ENCODE data around the gene SLC9A3.

SLC9A3 gene

DNA sequence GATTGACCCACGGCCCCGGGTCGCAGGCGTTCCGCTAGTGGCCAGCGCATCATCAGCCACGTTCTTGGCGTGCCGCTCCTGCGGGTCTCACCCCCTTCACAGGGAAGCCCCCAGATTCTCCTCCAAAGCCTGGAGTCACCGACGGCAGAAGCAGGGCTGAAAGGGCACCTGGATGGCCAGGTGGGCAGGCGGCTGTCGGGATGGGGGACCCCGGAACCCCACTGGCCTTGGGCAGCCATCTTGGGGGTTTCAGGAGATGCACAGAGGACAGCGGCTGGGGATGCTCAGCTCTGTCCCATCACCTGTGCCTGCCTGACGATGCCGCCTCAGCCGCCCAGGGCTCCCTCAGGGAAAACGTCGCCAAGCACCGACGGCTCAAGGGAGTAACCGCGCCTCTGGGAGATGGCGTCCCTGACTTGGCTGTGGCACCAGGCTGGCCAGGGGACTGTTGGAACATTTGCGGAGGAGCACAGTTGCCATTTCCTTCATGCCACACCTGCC is 14.1 kb upstream of the SLC9A3 start:
- DNase-seq = no peak

DNA sequence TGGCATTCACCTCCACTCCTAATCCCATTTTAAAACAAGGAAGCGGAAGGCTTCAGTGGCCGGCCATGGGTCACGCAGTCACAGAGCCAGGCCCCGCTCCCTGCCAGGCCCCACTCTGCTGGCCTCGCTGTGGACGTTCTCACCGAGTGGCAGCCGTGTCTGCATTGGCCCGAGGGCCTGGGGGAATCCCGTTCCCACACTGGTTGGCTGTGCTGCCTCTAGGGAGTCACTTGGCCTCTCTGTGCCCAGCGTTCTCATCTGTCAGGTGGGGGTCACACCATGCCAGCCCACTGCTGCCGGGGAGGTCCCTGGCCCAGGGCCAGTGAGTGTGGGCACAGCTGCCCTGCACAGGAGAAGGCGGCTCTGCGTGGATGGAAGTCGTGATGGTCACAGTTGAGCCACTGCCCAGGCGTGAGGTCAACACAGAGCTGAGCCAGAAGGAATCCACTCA is 13.4 kb upstream of the SLC9A3 start:
- DNase-seq = no peak

DNA sequence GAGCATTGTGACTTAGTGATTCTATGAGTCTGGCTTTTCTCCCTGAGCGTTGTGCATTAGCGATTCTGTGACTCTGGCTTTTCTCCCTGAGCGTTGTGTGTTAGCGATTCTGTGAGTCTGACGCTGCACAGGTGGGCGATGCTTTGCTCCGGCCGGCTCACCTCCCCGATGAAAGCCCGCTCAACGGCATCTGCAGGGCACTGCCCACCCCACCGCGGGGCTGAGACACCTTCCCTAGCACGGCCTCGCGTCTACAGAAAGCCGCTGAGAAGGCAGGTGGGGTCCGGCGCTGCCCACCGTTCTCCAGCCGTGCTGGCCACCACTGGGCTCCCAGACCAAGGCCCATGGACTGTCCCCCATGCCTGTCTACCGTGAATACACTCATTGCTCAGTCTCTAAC is 12.8 kb upstream of the SLC9A3 start:
- no peak for DNase-seq

DNA sequence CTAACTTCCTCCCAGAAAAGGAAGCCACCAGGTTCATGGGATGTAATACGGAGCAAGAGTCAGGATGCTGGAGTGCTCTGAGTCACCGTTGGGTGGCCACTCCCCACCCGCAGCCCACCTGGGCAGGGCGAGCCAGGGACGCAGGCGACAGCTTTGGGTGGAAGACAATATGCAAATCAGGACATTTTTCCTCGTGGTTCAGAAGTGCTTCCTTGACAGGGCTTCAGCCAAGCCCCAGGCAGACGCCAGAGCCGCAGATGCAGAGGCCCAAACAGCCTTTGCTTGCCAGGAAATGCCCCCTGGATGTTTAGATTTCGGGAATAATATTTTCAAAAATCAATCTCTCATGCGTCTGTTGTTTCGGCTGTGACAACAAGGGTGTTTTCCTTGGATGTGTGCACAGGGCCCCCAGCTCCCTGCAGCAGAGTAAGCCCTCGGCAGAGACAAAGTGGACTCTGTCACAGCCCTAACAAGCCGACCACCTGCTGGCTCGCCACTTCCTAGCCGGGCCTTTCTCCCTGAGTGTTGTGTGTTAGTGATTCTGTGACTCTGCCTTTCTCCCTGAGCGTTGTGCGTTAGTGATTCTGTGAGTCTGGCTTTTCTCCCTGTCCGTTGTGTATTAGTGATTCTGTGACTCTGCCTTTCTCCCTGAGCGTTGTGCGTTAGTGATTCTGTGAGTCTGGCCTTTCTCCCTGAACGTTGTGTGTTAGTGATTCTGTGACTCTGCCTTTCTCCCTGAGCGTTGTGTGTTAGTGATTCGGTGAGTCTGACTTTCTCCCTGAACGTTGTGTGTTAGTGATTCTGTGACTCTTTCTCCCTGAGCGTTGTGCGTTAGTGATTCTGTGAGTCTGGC is 11.8 kb upstream of the SLC9A3 start:
- DNase-seq = no peak

DNA sequence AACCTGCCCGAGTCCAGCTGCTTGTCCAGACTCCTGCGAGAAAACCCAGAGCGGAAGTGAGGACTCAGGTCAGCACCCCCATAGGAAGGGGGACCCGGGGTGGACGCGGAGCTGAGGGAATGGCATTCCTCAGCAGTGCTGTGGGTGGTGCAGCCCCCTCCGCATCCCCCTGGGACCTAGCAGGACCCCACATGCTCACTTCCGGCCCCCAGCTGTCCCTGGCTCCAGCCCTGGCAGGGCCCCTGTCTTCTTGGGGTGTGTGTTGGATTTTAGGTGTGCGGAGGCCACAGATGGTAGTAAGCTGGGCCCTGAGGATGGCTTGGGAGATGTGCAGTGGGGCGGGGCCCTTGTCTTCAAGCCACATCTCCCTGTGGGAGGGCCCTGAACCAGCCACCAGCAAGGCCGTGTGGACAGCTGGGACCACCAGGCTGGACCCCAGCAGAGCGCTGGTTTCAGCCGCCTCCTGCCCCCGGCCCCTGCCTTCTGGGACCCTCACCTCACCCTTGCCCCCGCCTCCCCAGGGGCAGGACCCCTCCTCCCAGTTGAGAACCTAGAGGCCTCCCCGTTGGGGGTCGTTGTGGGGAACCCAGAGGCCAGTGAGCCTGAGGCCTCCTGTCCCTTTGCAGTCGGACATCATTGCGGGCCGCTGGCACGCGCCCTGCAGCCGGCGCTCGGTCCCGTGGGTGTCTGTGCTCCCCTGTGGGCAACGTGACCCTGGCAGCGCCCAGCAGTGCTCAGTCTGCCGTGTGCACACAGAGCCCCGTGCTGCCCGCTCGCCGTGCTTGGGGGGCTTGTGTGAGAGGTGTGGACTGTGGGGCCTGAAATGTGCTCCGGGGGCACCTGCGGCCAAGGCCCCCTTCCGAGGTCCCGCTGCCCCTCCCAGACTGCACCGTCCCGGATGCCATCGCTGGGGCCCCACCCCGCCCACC is 10.8 kb upstream of the SLC9A3 start:
- DNase-seq = no peak

GRCh38 chr5:533955-534742 is 9.9 kb upstream of the SLC9A3 start:
- DNase-seq = no peak

GRCh38 chr5:533243-533954 is 9.2 kb upstream of the SLC9A3 start:
- no peak for DNase-seq

GRCh38 chr5:532521-533242 is 8.4 kb upstream of the SLC9A3 start:
- DNase-seq = no peak

GRCh38 chr5:531749-532315 is 7.6 kb upstream of the SLC9A3 start:
- DNase-seq = no peak

DNA sequence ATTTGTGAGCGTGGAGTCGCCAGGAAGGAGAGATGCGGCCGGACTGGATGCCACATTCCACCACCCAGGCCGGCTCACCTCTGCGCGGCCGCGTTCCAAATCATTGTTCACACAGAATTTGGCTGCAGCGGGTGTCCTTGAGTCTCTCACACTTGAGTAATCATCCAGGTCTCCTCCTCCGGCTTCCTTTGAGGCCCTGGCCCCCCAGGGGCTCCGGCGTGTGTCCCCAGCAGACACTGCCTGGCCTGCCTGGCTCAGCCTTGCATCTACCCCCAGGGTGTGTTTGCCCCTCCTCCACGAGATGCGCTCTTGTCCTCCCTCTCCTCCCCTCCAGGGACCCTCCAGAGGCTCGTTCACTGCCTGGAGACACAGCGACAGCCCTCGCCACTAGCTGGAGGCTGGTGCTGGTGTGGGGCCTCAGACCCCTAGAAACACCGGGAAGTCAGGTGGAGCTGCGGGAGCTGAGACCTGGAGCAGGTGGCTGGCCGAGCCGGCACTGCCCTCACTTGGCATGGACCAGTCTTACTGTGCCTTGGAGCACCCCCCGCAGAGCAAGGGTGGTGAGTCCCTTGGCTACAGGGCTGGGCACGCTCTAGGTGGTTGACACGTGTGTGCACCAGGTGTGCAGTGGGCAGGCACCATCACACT is 7.0 kb upstream of the SLC9A3 start:
- DNase-seq = no peak

- peak; percentile 91 to 95 for DNase-seq
Measured at GRCh38 chr5:530001-530955, 6.0 kb upstream of the SLC9A3 start.

DNA sequence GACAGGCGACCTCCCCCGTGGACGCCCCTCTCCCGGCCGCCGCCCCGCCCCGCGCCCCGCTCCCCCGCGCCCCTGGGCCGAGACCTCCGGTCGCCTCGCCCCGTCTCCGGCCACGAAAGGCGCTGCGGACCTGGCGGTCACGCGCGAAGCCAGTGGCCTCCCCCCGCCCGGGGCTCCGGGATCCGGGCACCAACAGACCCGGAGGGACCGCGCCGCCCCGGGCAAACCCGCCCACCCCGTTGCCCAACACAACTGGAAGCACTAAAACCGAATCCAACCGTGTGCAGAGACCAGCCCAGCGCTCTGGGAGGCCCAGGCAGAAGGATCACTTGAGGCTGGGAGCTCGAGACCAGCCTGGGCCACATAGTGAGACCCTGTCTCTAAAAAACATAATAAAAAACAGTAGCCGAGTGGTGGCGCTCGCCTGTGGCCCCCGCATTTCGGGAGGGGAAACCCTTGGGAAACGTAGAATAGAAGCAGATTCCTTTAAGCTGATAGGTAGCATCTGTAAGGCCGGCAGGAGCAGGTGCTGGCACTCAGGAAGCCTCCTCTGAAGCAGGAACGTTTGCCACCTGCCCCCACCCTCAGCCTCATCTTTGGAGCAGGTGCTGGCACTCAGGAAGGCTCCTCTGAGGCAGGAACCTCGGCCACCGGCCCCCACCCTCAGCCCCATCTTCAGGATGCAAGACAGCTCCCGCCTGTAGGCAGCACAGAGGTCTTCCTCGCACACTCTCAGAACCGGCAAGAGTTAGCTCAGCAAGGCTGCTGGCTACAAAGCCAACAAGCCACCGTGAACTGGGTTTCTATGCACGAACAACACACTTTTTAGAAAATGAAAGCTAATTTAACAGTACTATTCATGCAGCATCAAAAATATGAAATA is 4.6 kb upstream of the SLC9A3 start:
- no peak for DNase-seq

- no peak for DNase-seq
Measured at GRCh38 chr5:527646-528628, 3.7 kb upstream of the SLC9A3 start.

DNA sequence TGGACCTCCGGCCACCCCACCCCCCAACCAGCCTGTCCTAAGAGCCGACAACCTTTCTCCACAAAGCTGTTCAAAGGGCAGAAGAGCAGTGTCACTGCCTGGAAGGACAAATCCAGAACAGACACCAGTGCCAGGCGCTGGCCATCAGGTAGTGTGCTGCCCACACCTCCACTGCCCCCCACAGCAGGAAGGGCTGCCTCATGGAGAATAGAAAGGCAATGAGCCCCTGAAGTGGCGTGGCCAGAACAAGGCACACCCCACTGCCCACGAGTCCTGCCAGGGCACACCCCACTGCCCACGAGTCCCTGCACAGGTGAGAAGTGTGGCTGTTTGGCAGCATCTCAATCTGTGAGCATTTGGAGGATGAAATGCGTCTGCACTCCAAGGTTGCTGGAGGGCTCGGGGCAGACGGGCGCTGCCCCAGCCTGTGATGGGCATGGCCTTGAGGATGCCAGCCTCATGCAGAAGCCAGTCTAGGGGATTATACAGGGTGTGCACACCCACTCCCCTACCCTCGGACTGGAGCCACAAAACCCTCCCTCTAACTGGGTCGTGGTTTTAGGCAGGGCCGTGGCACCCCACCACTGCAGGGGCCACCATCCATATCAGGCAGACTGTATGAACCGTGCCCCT is 2.3 kb upstream of the SLC9A3 start:
- no peak for DNase-seq

GRCh38 chr5:525916-526315 is 1.7 kb upstream of the SLC9A3 start:
- DNase-seq = no peak
